HG02571 (cell line): ENCODE data around the gene CDH4.

Experiments
- ATAC-seq: cut with Tn5 transposase; IDR thresholded peaks from one replicate; pipeline ENCODE4 v1.9.1; 2021; ENCODE audit warnings: mild to moderate bottlenecking, moderate library complexity; ENCODE audit not compliant: unreplicated experiment

Gene CDH4

GRCh38 chr20:61280217-61280980 is 28.3 kb downstream of the CDH4 start:
- no peak for ATAC-seq

GRCh38 chr20:61281286-61281795 is 29.3 kb downstream of the CDH4 start:
- no peak for ATAC-seq

- no peak for ATAC-seq
Observed at GRCh38 chr20:61284752-61285151, 32.7 kb downstream of the CDH4 start.

GRCh38 chr20:61285152-61285645 is 33.1 kb downstream of the CDH4 start:
- no peak for ATAC-seq

GRCh38 chr20:61285691-61286090 is 33.6 kb downstream of the CDH4 start:
- no peak for ATAC-seq

GRCh38 chr20:61287583-61288275 is 35.7 kb downstream of the CDH4 start:
- ATAC-seq, result no peak

GRCh38 chr20:61288331-61288784 is 36.3 kb downstream of the CDH4 start:
- no peak for ATAC-seq

- ATAC-seq, result no peak
Observed at GRCh38 chr20:61289166-61289565, 37.1 kb downstream of the CDH4 start.

GRCh38 chr20:61290721-61291120 is 38.7 kb downstream of the CDH4 start:
- ATAC-seq, result no peak

- no peak for ATAC-seq
Observed at GRCh38 chr20:61291166-61291829, 39.2 kb downstream of the CDH4 start.

- no peak for ATAC-seq
Observed at GRCh38 chr20:61292391-61292790, 40.3 kb downstream of the CDH4 start.

- ATAC-seq, result no peak
Observed at GRCh38 chr20:61292821-61293612, 41.0 kb downstream of the CDH4 start.

GRCh38 chr20:61293951-61294350 is 41.9 kb downstream of the CDH4 start:
- ATAC-seq, result no peak

GRCh38 chr20:61295249-61295648 is 43.2 kb downstream of the CDH4 start:
- ATAC-seq, result no peak

- ATAC-seq, result no peak
Observed at GRCh38 chr20:61295682-61296628, 43.9 kb downstream of the CDH4 start.

- ATAC-seq, result no peak
Observed at GRCh38 chr20:61296629-61297019, 44.6 kb downstream of the CDH4 start.

GRCh38 chr20:61297491-61297890 is 45.4 kb downstream of the CDH4 start:
- no peak for ATAC-seq

- no peak for ATAC-seq
Observed at GRCh38 chr20:61297986-61298385, 45.9 kb downstream of the CDH4 start.

GRCh38 chr20:61298661-61299060 is 46.6 kb downstream of the CDH4 start:
- ATAC-seq, result no peak

- no peak for ATAC-seq
Observed at GRCh38 chr20:61299104-61299503, 47.0 kb downstream of the CDH4 start.
